Heart left ventricle (tissue), 13 donors: ENCODE measurements around the gene SALL3.

Source experiments
- POLR2A ChIP-seq, 2 donors: fragments of 450-650 bp; IDR thresholded peaks; one replicate each; pipeline ENCODE4 v1.6.1; 2017; ENCODE audit warnings: antibody characterized with exemption in 2 of 2, mild to moderate bottlenecking in 2 of 2, moderate library complexity in 2 of 2
- TF ChIP-seq, protein P1 (sequence below), 12 donors: fragments of 200-600 bp; sonication (generic) in 4 of 12; IDR thresholded peaks; one replicate each; pipeline versions ENCODE4 v1.5.0 to v1.8.0; 2018 to 2022; ENCODE audit warnings: antibody characterized with exemption in 12 of 12, mild to moderate bottlenecking in 5 of 12
- donor health status: ischemic (EF 13 %, LVEDD 7.1; RV severe dilation, severe dysfunction).
- donor health status: DM: no; HTN: yes; CAD: no.
- donor health status: DM: no; HTN: no; CAD: no.
- donor health status: ischemic (EF 25% LVEDD 6.9; RV normal size, moderate dysfunction).
- donor health status: ischemic (EF 25% LVEDD 5.7; RV mildly dilated, moderate dysfunction).
- donor health status: ischemic (EF 35%, LVEDD 5.7; RV mildly dilated, moderate dysfunction).
- donor health status: nonischemic (EF 11% LVEDD 7.7; RV severe dilation, severe dysfunction).
- donor health status: DM: yes; HTN: yes; CAD: no.
- donor health status: PGD.
- donor health status: ischemic (EF 29% LVEDD 5.4; RV normal size, mild dysfunction).
- donor health status: nonischemic (EF 23%, LVEDD 6.1; RV moderate dilation, normal function).

DNA sequence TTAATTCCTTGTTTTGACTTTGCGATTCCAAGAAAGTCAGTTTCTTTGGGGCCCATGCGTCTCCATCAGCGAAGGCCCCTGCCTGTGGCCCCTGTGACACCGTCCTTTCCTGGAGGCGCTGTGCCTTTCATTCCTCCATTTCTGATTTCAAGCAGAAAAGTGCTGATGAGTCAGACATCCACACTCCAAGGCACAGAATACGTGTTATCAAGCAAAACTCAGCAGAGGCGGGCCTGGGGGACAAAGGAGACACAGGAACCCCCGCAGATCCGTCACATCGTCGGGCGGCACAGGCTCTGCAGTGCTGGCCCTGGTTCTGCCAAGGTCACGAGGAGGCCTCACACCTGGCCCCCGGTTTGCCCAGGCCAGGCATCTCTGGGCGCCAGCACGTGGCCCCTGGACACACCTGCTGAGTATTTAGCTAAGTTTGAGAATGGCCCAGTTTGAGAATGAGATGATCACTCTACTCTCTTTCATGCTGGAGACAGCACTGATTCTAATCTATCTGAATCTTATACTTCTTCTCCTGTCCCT lies 7.2 kb upstream of the SALL3 start:
- TF ChIP-seq, protein P1, sequence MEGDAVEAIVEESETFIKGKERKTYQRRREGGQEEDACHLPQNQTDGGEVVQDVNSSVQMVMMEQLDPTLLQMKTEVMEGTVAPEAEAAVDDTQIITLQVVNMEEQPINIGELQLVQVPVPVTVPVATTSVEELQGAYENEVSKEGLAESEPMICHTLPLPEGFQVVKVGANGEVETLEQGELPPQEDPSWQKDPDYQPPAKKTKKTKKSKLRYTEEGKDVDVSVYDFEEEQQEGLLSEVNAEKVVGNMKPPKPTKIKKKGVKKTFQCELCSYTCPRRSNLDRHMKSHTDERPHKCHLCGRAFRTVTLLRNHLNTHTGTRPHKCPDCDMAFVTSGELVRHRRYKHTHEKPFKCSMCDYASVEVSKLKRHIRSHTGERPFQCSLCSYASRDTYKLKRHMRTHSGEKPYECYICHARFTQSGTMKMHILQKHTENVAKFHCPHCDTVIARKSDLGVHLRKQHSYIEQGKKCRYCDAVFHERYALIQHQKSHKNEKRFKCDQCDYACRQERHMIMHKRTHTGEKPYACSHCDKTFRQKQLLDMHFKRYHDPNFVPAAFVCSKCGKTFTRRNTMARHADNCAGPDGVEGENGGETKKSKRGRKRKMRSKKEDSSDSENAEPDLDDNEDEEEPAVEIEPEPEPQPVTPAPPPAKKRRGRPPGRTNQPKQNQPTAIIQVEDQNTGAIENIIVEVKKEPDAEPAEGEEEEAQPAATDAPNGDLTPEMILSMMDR (IDR thresholded peaks at IDR 0.05), result no peak
- TF ChIP-seq POLR2A (IDR thresholded peaks at IDR 0.05), result no peak
